Tibial artery (tissue), 4 donors: ENCODE data around the gene GRIP1.

Source experiments
- DNase-seq, 2 donors: peaks; one replicate each; pipeline ENCODE4 v3.0.0-alpha.2; 2019
- H3K27ac ChIP-seq, 2 donors: fragments of 200-600 bp; sonication (generic) in 1 of 2; 1 replicate in 1 of 2; 2 replicates in 1 of 2; pipeline ENCODE4 v1.5.1; 2018 to 2019; ENCODE audit warnings: mild to moderate bottlenecking in 1 of 2
- H3K27me3 ChIP-seq, 2 donors: fragments of 200-600 bp; sonication (generic) in 1 of 2; one replicate each; pipeline versions ENCODE4 v1.5.1 to v1.6.0; 2016 to 2019
- H3K36me3 ChIP-seq, 3 donors: fragments of 200-600 bp; sonication (generic) in 2 of 3; one replicate each; pipeline ENCODE4 v1.5.1; 2016 to 2019; ENCODE audit warnings: mild to moderate bottlenecking in 2 of 3
- H3K4me1 ChIP-seq, 4 donors: fragments of 200-600 bp; sonication (generic) in 2 of 4; 1 replicate in 3 of 4; 2 replicates in 1 of 4; pipeline ENCODE4 v1.5.1; 2016 to 2019
- H3K4me3 ChIP-seq, 2 donors: fragments of 200-600 bp; sonication (generic) in 1 of 2; 1 replicate in 1 of 2; 2 replicates in 1 of 2; pipeline ENCODE4 v1.5.1; 2018 to 2019; ENCODE audit warnings: mild to moderate bottlenecking in 2 of 2
- H3K9me3 ChIP-seq, 3 donors: fragments of 200-600 bp; sonication (generic) in 1 of 3; one replicate each; pipeline ENCODE4 v1.5.1; 2016 to 2019
- intact Hi-C: fragments of 100-400 bp; cut with DNase I; formaldehyde crosslinking; loops from one replicate; pipeline ENCODE4 v1.15.0; 2023; ENCODE audit warnings: low total_unique reads
- TF ChIP-seq, protein P1 (sequence below), 2 experiments: fragments of 200-600 bp in 1 of 2; fragments of 450-650 bp in 1 of 2; IDR thresholded peaks; one replicate each; pipeline ENCODE4 v1.5.1; 2017 to 2019; ENCODE audit warnings: antibody characterized with exemption in 2 of 2, mild to moderate bottlenecking in 1 of 2, moderate library complexity in 1 of 2

The GRIP1 gene

DNA sequence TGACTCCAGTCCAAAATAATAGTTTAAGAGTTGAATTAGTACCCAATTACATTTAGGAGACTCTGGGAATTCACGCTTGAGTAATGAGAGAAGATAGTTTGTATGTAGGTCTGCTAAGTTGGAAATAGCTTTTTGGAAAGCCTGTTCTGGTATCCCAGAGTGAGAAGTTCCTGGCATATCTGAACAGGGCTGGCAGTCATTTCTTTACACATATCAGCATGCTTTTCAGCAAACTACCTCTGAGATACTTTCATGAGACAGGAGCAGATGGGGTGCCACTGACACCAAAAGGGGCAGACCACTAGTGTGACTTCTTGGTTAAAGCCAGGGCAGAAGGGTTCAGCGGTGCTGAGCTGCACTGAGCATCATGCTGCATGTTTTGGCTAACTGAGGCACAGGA is 45.1 kb upstream of the GRIP1 start:
- H3K4me3 ChIP-seq = no peak overlapping the region
- H3K36me3 ChIP-seq = no peaks in the 10 kb centered on the region
- no peaks in the 10 kb centered on the region for H3K27me3 ChIP-seq
- intact Hi-C loops = no loop called here
- TF ChIP-seq, protein P1, sequence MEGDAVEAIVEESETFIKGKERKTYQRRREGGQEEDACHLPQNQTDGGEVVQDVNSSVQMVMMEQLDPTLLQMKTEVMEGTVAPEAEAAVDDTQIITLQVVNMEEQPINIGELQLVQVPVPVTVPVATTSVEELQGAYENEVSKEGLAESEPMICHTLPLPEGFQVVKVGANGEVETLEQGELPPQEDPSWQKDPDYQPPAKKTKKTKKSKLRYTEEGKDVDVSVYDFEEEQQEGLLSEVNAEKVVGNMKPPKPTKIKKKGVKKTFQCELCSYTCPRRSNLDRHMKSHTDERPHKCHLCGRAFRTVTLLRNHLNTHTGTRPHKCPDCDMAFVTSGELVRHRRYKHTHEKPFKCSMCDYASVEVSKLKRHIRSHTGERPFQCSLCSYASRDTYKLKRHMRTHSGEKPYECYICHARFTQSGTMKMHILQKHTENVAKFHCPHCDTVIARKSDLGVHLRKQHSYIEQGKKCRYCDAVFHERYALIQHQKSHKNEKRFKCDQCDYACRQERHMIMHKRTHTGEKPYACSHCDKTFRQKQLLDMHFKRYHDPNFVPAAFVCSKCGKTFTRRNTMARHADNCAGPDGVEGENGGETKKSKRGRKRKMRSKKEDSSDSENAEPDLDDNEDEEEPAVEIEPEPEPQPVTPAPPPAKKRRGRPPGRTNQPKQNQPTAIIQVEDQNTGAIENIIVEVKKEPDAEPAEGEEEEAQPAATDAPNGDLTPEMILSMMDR (IDR thresholded peaks at IDR 0.05) = no peak
- H3K4me1 ChIP-seq = no peaks in the 10 kb centered on the region
- DNase-seq = no peak
- no peaks in the 10 kb centered on the region for H3K9me3 ChIP-seq
- no peak overlapping the region for H3K27ac ChIP-seq

DNA sequence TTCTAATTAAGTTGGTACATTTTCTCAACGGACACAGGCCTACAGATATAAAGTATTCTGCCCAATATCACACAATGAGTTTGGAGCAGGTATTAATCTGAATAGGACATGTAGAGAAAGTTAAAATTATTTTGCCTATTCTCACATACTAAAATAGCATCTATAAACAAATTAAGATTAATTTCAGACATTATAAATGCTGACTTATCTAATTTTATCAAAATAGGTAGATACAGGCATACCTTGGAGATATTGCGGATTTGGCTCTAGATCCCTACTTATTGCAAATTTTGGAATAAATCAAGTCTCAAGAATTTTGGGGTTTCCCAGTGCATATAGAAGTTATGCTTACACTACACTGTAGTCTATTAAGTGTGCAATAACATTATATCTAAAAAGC is 41.0 kb upstream of the GRIP1 start:
- Histone ChIP-seq H3K27ac (no peak overlapping the region), H3K36me3 (no peaks in the 10 kb centered on the region), H3K4me1 (no peaks in the 10 kb centered on the region), H3K4me3 (no peak overlapping the region), H3K27me3 (no peaks in the 10 kb centered on the region), H3K9me3 (no peaks in the 10 kb centered on the region)
- no peak for DNase-seq
- TF ChIP-seq, protein P1 (IDR thresholded peaks at IDR 0.05) = no peak
- intact Hi-C loops = no loop called here

DNA sequence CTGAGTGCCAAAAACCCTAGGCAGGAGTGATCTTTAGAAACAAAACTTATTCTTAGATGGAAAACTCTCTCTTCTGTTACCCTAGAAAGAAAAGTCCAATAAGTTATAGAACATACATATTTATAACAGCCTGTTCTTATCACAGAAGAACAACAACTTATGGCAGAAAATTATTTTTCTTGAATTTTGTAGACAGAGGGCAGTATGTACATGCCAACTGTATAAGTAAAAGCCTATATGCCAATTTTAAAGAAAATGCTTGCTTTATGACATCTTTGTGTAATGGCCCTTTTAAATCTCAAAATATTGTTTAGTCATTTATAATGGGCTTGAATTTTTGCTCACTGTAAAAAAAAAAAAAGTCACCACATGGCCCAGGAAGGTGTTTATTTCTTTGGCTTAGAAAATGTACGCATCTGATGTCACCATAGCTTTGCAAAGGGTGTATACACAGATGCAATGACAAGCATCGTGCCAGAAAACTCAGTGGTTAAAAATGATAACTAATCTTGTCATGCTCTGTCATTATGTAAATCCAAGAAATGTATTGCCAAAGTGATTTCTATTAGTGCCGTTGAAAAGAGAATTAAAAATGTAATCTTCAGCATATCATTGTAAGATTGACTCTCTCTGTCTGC is 38.3 kb upstream of the GRIP1 start:
- intact Hi-C loops = no loop called here
- H3K36me3 ChIP-seq = no peaks in the 10 kb centered on the region
- no peaks in the 10 kb centered on the region for H3K9me3 ChIP-seq
- H3K27me3 ChIP-seq = no peaks in the 10 kb centered on the region
- no peak for DNase-seq
- TF ChIP-seq, protein P1 (IDR thresholded peaks at IDR 0.05) = no peak
- H3K4me1 ChIP-seq = no peaks in the 10 kb centered on the region
- no peak overlapping the region for H3K4me3 ChIP-seq
- no peak overlapping the region for H3K27ac ChIP-seq

DNA sequence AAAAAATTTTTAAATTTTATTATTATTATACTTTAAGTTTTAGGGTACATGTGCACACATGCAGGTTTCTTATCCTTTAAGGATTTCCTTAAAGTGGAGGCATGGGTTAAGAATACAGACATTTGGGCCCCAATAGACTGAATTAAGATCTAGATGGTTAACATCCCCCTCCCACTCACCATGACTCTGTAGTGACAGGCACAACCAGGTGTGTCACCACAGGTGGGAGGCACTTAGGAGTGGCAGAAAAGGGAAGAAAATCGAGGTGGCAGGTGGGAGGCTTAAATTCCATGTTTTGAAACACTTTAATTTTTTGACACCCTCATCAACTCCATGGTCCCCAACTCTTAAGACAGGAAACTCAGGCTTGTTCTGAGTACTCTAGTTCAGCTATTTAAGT is 37.6 kb upstream of the GRIP1 start:
- Histone ChIP-seq H3K27me3 (no peaks in the 10 kb centered on the region), H3K36me3 (no peaks in the 10 kb centered on the region), H3K9me3 (no peaks in the 10 kb centered on the region), H3K4me3 (no peak overlapping the region), H3K4me1 (no peaks in the 10 kb centered on the region), H3K27ac (no peak overlapping the region)
- no peak for DNase-seq
- TF ChIP-seq, protein P1 (IDR thresholded peaks at IDR 0.05) = no peak
- intact Hi-C loops = no loop called here

DNA sequence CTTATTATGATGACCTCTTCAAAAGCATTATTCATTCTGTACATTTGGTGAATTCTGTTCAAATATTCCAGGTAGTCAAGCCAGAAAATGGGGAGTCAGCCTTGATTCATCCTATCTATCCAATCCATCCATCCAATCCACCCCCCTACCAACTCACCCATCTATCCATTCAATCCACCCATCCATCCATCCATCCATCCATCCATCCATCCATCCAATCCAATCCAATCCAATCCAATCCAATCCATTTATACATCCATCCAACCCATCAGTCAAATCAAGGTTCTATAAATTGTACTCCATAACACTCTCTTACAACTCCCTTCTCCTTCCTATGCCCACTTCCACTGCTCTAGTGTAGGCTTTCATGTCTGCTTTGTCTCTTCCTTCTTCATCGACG is 35.8 kb upstream of the GRIP1 start:
- no peak overlapping the region for H3K27ac ChIP-seq
- no peaks in the 10 kb centered on the region for H3K4me1 ChIP-seq
- TF ChIP-seq, protein P1 (IDR thresholded peaks at IDR 0.05) = no peak
- no peaks in the 10 kb centered on the region for H3K36me3 ChIP-seq
- no peaks in the 10 kb centered on the region for H3K9me3 ChIP-seq
- intact Hi-C loops = no loop called here
- no peak overlapping the region for H3K4me3 ChIP-seq
- no peak for DNase-seq
- no peaks in the 10 kb centered on the region for H3K27me3 ChIP-seq

DNA sequence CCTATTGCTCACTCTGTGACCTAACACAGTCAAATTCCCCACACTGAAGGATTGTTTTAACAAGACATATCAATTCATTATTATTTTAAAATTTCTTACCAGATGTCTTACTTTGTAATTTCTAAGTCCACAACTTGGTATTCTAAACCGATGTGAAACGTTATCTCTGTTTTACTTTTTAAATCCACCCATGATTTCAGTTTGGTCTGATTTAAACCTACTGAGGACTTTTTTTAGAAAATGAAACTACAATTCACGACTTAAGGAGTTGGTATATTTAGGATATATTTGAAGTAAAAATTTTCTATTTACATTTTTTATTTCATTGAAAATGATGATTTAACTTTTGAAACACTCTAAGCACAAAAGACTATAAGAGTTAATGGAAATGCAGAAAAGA is 35.1 kb upstream of the GRIP1 start:
- intact Hi-C loops = no loop called here
- no peaks in the 10 kb centered on the region for H3K36me3 ChIP-seq
- TF ChIP-seq, protein P1 (IDR thresholded peaks at IDR 0.05) = no peak
- no peaks in the 10 kb centered on the region for H3K27me3 ChIP-seq
- no peak overlapping the region for H3K4me3 ChIP-seq
- no peaks in the 10 kb centered on the region for H3K9me3 ChIP-seq
- H3K4me1 ChIP-seq = no peaks in the 10 kb centered on the region
- no peak for DNase-seq
- H3K27ac ChIP-seq = no peak overlapping the region
